HepG2 (cell line): ENCODE data around the gene ECHS1. TPM values are rescaled to one million over a fixed set of nuclear protein-coding genes. Genes with fewer than 3 reads are reported as not detected.

Source experiments
- ARNTL ChIP-seq: sonication (generic); formaldehyde crosslinking; IDR thresholded peaks from 2 replicates; pipeline ENCODE4 v1.4.0; 2020; ENCODE audit warnings: mild to moderate bottlenecking, missing genetic modification reagents
- BATF2 ChIP-seq: sonication (generic); formaldehyde crosslinking; IDR thresholded peaks from 2 replicates; pipeline ENCODE4 v1.8.0; 2022; ENCODE audit warnings: mild to moderate bottlenecking, missing genetic modification reagents, moderate library complexity
- CAMTA2 ChIP-seq: sonication (generic); formaldehyde crosslinking; IDR thresholded peaks from 2 replicates; pipeline ENCODE4 v1.4.0; 2020; ENCODE audit warnings: mild to moderate bottlenecking, missing genetic modification reagents, borderline replicate concordance
- CBX2 ChIP-seq, 2 experiments: fragments of 200-600 bp in 1 of 2; sonication (generic); formaldehyde crosslinking in 1 of 2; IDR thresholded peaks; 2 replicates each; pipeline versions ENCODE4 v1.7.0 to v1.8.1; 2018 to 2022; ENCODE audit warnings: low read depth in 2 of 2, low read length in 1 of 2, mild to moderate bottlenecking in 1 of 2, missing genetic modification reagents in 1 of 2
- E2F5 ChIP-seq: sonication (generic); formaldehyde crosslinking; conservative IDR thresholded peaks from 2 replicates; pipeline ENCODE4 v1.4.0; 2020; ENCODE audit warnings: missing genetic modification reagents
- ETV6 ChIP-seq: sonication (generic); formaldehyde crosslinking; conservative IDR thresholded peaks from 2 replicates; pipeline ENCODE4 v1.4.0; 2020; ENCODE audit warnings: missing genetic modification reagents
- GFI1 ChIP-seq: sonication (generic); formaldehyde crosslinking; IDR thresholded peaks from 2 replicates; pipeline ENCODE4 v1.5.0; 2020; ENCODE audit warnings: missing genetic modification reagents, mild to moderate bottlenecking, borderline replicate concordance
- MTA3 ChIP-seq: sonication (generic); formaldehyde crosslinking; IDR thresholded peaks from 2 replicates; pipeline ENCODE4 v1.4.0; 2020; ENCODE audit warnings: missing genetic modification reagents
- MTF2 ChIP-seq: sonication (generic); formaldehyde crosslinking; IDR thresholded peaks from 2 replicates; pipeline ENCODE4 v1.5.0; 2020; ENCODE audit warnings: missing genetic modification reagents, borderline replicate concordance
- NPAS2 ChIP-seq: sonication (generic); formaldehyde crosslinking; IDR thresholded peaks from 2 replicates; pipeline ENCODE4 v1.8.0; 2022; ENCODE audit warnings: mild to moderate bottlenecking, missing genetic modification reagents, borderline replicate concordance
- PLRG1 ChIP-seq: fragments of 450-650 bp; conservative IDR thresholded peaks from 2 replicates; pipeline ENCODE4 v1.6.1; 2016
- SETDB1 ChIP-seq: sonication (generic); formaldehyde crosslinking; IDR thresholded peaks from 2 replicates; pipeline ENCODE4 v1.5.1; 2020; ENCODE audit warnings: missing genetic modification reagents, mild to moderate bottlenecking, borderline replicate concordance
- THAP9 ChIP-seq: sonication (generic); formaldehyde crosslinking; IDR thresholded peaks from 2 replicates; pipeline ENCODE4; 2020; ENCODE audit warnings: missing genetic modification reagents, mild to moderate bottlenecking, borderline replicate concordance
- YY1 ChIP-seq: IDR thresholded peaks from 2 replicates; pipeline ENCODE4 v1.6.1; 2011; ENCODE audit warnings: low read length, low read depth, moderate library complexity, mild to moderate bottlenecking; ENCODE audit not compliant: insufficient read depth, insufficient replicate concordance
- ZFY ChIP-seq: sonication (generic); formaldehyde crosslinking; IDR thresholded peaks from 2 replicates; pipeline ENCODE4 v1.4.0; 2020; ENCODE audit warnings: missing genetic modification reagents
- ZGPAT ChIP-seq: IDR thresholded peaks from 2 replicates; pipeline ENCODE4 v1.6.1; 2016; ENCODE audit warnings: mild to moderate bottlenecking
- ZNF124 ChIP-seq: sonication (generic); formaldehyde crosslinking; IDR thresholded peaks from 2 replicates; pipeline ENCODE4 v1.4.0; 2020; ENCODE audit warnings: missing genetic modification reagents
- ZNF441 ChIP-seq: sonication (generic); formaldehyde crosslinking; IDR thresholded peaks from 2 replicates; pipeline ENCODE4 v1.7.0; 2021; ENCODE audit warnings: missing genetic modification reagents, borderline replicate concordance
- ZNF782 ChIP-seq: sonication (generic); formaldehyde crosslinking; IDR thresholded peaks from 2 replicates; pipeline ENCODE4 v1.4.0; 2020; ENCODE audit warnings: missing genetic modification reagents, mild to moderate bottlenecking, borderline replicate concordance
- polyA plus RNA-seq, 8 experiments: library from polyadenylated mRNA; depleted of rRNA in 3 of 8; stranded (reverse) in 7 of 8; unstranded in 1 of 8; fragments of >200 nt; fragmentation: Illumina TruSeq in 4 of 8; extraction: Trizol in 4 of 8; gene quantifications; 2 replicates each; pipeline versions ENCODE4 v1.2.1 to v1.2.3, GENCODE V29; 2011 to 2016; ENCODE audit warnings: low read depth in 4 of 8, missing spikeins in 1 of 8, mixed read lengths in 1 of 8; ENCODE audit not compliant: insufficient read depth in 1 of 8
- total RNA-seq, 5 experiments: library from RNA; depleted of rRNA; stranded (reverse); fragments of >200 nt; fragmentation: Illumina TruSeq; extraction: Trizol; gene quantifications; 2 replicates each; pipeline ENCODE4 v1.2.3, GENCODE V29; 2016; ENCODE audit warnings: low read depth in 1 of 5
- TF ChIP-seq, protein P1 (sequence below): sonication (generic); formaldehyde crosslinking; IDR thresholded peaks from 2 replicates; pipeline ENCODE4 v1.4.0; 2020; ENCODE audit warnings: missing genetic modification reagents, mild to moderate bottlenecking, borderline replicate concordance

The ECHS1 gene
- total and polyA plus RNA-seq, 2 of the 13 experiments (the other 11 are each of a cell fraction or from before 2014, with no cell fraction given): 32.7 to 195 TPM

DNA sequence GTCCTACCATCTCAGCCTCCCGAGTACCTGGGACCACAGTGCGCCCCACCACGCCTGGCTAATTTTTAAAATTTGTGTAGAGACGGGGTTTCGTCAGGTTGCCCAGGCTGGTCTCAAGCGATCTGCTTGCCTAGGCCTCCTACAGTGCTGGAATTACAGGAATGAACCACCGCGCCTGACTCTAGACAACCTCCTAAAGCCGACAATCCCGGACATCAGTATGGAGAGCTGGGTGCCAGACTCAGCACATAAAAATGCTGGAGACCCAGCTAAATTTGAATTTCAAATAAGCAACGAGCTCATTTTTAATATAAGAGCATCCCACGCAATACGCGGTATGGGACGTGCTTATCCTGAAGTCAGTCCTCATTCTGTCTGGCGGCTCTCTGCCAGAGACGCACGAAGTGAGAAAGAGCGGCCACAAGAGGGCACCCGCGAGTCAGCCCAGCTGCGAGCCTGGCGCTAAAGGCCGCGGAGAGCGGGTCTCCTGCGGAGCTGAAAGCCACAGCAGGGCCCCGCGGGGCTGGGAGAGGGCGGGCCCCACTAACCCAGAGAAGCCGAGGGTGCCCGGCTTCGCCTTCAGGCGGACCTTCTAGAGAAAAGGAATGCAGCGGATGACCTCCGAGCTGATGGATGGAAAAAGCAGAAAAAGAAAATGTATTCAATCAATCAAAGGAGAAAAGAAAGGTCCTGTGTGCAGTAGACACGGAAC, 43.5 kb downstream of the ECHS1 start (continued):
- TF ChIP-seq, protein P1, sequence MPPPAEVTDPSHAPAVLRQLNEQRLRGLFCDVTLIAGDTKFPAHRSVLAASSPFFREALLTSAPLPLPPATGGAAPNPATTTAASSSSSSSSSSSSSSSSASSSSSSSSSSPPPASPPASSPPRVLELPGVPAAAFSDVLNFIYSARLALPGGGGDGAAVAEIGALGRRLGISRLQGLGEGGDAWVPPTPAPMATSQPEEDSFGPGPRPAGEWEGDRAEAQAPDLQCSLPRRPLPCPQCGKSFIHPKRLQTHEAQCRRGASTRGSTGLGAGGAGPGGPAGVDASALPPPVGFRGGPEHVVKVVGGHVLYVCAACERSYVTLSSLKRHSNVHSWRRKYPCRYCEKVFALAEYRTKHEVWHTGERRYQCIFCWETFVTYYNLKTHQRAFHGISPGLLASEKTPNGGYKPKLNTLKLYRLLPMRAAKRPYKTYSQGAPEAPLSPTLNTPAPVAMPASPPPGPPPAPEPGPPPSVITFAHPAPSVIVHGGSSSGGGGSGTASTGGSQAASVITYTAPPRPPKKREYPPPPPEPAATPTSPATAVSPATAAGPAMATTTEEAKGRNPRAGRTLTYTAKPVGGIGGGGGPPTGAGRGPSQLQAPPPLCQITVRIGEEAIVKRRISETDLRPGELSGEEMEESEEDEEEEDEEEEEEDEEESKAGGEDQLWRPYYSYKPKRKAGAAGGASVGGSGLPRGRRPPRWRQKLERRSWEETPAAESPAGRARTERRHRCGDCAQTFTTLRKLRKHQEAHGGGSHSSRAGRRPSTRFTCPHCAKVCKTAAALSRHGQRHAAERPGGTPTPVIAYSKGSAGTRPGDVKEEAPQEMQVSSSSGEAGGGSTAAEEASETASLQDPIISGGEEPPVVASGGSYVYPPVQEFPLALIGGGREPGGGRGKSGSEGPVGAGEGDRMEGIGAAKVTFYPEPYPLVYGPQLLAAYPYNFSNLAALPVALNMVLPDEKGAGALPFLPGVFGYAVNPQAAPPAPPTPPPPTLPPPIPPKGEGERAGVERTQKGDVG (CRISPR knock-in tag): no peak
- TF ChIP-seq MTA3 (CRISPR knock-in tag) (no peak), ZFY (CRISPR knock-in tag) (peak; percentile 69), MTF2 (CRISPR knock-in tag) (no peak), ARNTL (no peak), YY1 (no peak), GFI1 (CRISPR knock-in tag) (no peak), SETDB1 (CRISPR knock-in tag) (no peak), PLRG1 (no peak), ZGPAT (CRISPR knock-in tag) (peak; percentile 54; the same call in 1 of the 2 replicates), CAMTA2 (CRISPR knock-in tag) (no peak), THAP9 (CRISPR knock-in tag) (no peak), CBX2 (IDR thresholded peaks at IDR 0.05; ENCODE audit: low read depth, low read length) (no peak), CBX2 (CRISPR knock-in tag; IDR thresholded peaks at IDR 0.05; ENCODE audit: low read depth) (no peak), NPAS2 (no peak), E2F5 (CRISPR knock-in tag) (no peak), BATF2 (CRISPR knock-in tag) (no peak), ZNF124 (peak; percentile 62; the same call in 1 of the 2 replicates), ZNF782 (CRISPR knock-in tag) (no peak), ZNF441 (CRISPR knock-in tag) (no peak), ETV6 (CRISPR knock-in tag) (no peak)
